Astrocyte (in vitro differentiated cells and primary cell): ENCODE results near the gene ADAM11. TPM values are rescaled to one million over a fixed set of nuclear protein-coding genes. Genes with fewer than 3 reads are reported as not detected.
A peak's percentile ranks its signal among the peaks of the same experiment; 100 is the strongest.

Source experiments
- DNase-seq: peaks from one replicate; pipeline ENCODE4 v3.0.0-alpha.2; 2010; ENCODE audit warnings: low read depth
- FAIRE-seq: peaks from 2 replicates; lab custom pipeline; 2011; peaks lifted over from hg19 to GRCh38; lab: Jason Lieb, UNC
- H2AFZ ChIP-seq: 2 replicates; pipeline ENCODE4 v1.6.0; 2012; ENCODE audit warnings: low read depth, low read length, inconsistent platforms
- H3K27ac ChIP-seq: 2 replicates; pipeline ENCODE4 v1.5.1; 2011; ENCODE audit warnings: low read depth, low read length, inconsistent platforms
- H3K27me3 ChIP-seq: 2 replicates; pipeline ENCODE4 v1.6.0; 2011; ENCODE audit warnings: low read length, inconsistent platforms; ENCODE audit not compliant: insufficient read depth
- H3K36me3 ChIP-seq: 2 replicates; pipeline ENCODE4 v1.5.1; 2011; ENCODE audit warnings: low read length, inconsistent platforms; ENCODE audit not compliant: insufficient read depth
- H3K4me1 ChIP-seq: 2 replicates; pipeline ENCODE4 v1.5.1; 2011; ENCODE audit warnings: low read length, inconsistent platforms; ENCODE audit not compliant: insufficient read depth
- H3K4me2 ChIP-seq: 2 replicates; pipeline ENCODE4 v1.6.0; 2012; ENCODE audit warnings: low read length, inconsistent platforms
- H3K4me3 ChIP-seq: 2 replicates; pipeline ENCODE4 v1.5.1; 2011; ENCODE audit warnings: low read depth, mild to moderate bottlenecking, low read length, inconsistent platforms; ENCODE audit not compliant: insufficient read depth
- H3K79me2 ChIP-seq: 2 replicates; pipeline ENCODE4 v1.6.0; 2012; ENCODE audit warnings: mild to moderate bottlenecking, low read length, inconsistent platforms; ENCODE audit not compliant: insufficient read depth
- H3K9ac ChIP-seq: 2 replicates; pipeline ENCODE4 v1.6.0; 2012; ENCODE audit warnings: mild to moderate bottlenecking, low read length, inconsistent platforms
- H3K9me3 ChIP-seq: 2 replicates; pipeline ENCODE4 v1.5.1; 2012; ENCODE audit warnings: low read depth, mild to moderate bottlenecking, low read length, inconsistent platforms; ENCODE audit not compliant: insufficient read depth
- H4K20me1 ChIP-seq: 2 replicates; pipeline ENCODE4 v1.6.0; 2012; ENCODE audit warnings: low read length, inconsistent platforms; ENCODE audit not compliant: insufficient read depth
- H3K27ac Mint-ChIP-seq: one replicate; pipeline ENCODE4 v1.8.0; 2021; ENCODE audit warnings: mild to moderate bottlenecking, mixed read lengths; ENCODE audit not compliant: unreplicated experiment
- H3K27me3 Mint-ChIP-seq: one replicate; pipeline ENCODE4 v1.8.0; 2021; ENCODE audit warnings: low read depth, mixed read lengths; ENCODE audit not compliant: unreplicated experiment
- H3K36me3 Mint-ChIP-seq: one replicate; pipeline ENCODE4 v1.8.0; 2021; ENCODE audit warnings: low read depth, mixed read lengths; ENCODE audit not compliant: unreplicated experiment
- H3K4me1 Mint-ChIP-seq: one replicate; pipeline ENCODE4 v1.8.0; 2021; ENCODE audit warnings: low read depth, mixed read lengths; ENCODE audit not compliant: unreplicated experiment
- H3K4me3 Mint-ChIP-seq: one replicate; pipeline ENCODE4 v1.8.0; 2021; ENCODE audit warnings: mild to moderate bottlenecking, moderate library complexity, mixed read lengths; ENCODE audit not compliant: unreplicated experiment
- H3K9me3 Mint-ChIP-seq: one replicate; pipeline ENCODE4 v1.8.0; 2021; ENCODE audit warnings: mild to moderate bottlenecking, mixed read lengths; ENCODE audit not compliant: unreplicated experiment
- CTCF ChIP-seq: IDR thresholded peaks from 2 replicates; pipeline ENCODE4 v1.5.1; 2011; ENCODE audit warnings: low read depth, mild to moderate bottlenecking, inconsistent platforms, low read length, moderate library complexity; ENCODE audit not compliant: insufficient read depth
- EZH2 ChIP-seq: IDR thresholded peaks from 2 replicates; pipeline ENCODE4 v1.6.1; 2012; ENCODE audit warnings: mild to moderate bottlenecking, low read length, inconsistent platforms; ENCODE audit not compliant: insufficient read depth
- total RNA-seq: library from RNA; stranded (reverse); gene quantifications from 2 replicates; pipeline ENCODE4 v1.2.1, GENCODE V29; 2021

The ADAM11 gene
- total RNA-seq, 1 donor from 2014 or later = 0.43 TPM

GRCh38 chr17:44779211-44780025, 20.6 kb downstream of the ADAM11 start:
- no peaks in the 10 kb centered on the region for H3K9me3 Mint-ChIP-seq
- peak overlapping the region; percentile 47 for H3K27ac Mint-ChIP-seq
- H3K36me3 Mint-ChIP-seq = no peaks in the 10 kb centered on the region
- H3K9me3 ChIP-seq = no peaks in the 10 kb centered on the region
- H3K4me1 ChIP-seq = peaks cover 13% of the 10 kb centered on the region
- H3K4me1 Mint-ChIP-seq = peaks cover 2% of the 10 kb centered on the region
- H3K27me3 Mint-ChIP-seq = peaks cover 6% of the 10 kb centered on the region
- peak overlapping the region; percentile 87 for H3K4me2 ChIP-seq
- DNase-seq = peak; percentile 54
- H3K36me3 ChIP-seq = no peaks in the 10 kb centered on the region
- H3K9ac ChIP-seq = peak overlapping the region; percentile 77
- peak overlapping the region; percentile 89 for H2AFZ ChIP-seq
- H3K4me3 Mint-ChIP-seq = peak overlapping the region; percentile 34
- H3K79me2 ChIP-seq = no peaks in the 10 kb centered on the region
- H3K27me3 ChIP-seq = no peaks in the 10 kb centered on the region
- H3K27ac ChIP-seq = no peak overlapping the region
- no peak for TF ChIP-seq EZH2
- peak; percentile 85 for TF ChIP-seq CTCF
- H3K4me3 ChIP-seq = peak overlapping the region; percentile 54
- no peak for FAIRE-seq
- no peaks in the 10 kb centered on the region for H4K20me1 ChIP-seq

- Mint-ChIP-seq H3K27ac (no peak overlapping the region), H3K4me1 (peaks cover 2% of the 10 kb centered on the region)
These were observed 21.4 kb downstream of the ADAM11 start for GRCh38 chr17:44780161-44780560.

More at GRCh38 chr17:44780161-44780560, 21.4 kb downstream of the ADAM11 start:
- no peaks in the 10 kb centered on the region for H3K9me3 ChIP-seq
- FAIRE-seq = no peak
- no peak overlapping the region for H3K9ac ChIP-seq
- TF ChIP-seq EZH2 (no peak), CTCF (no peak)
- no peak overlapping the region for H3K4me3 ChIP-seq
- H3K36me3 ChIP-seq = no peaks in the 10 kb centered on the region
- H3K4me1 ChIP-seq = peaks cover 10% of the 10 kb centered on the region
- H3K27me3 ChIP-seq = no peaks in the 10 kb centered on the region
- H3K4me3 Mint-ChIP-seq = no peak overlapping the region
- DNase-seq = no peak
- no peaks in the 10 kb centered on the region for H3K79me2 ChIP-seq
- H3K9me3 Mint-ChIP-seq = no peaks in the 10 kb centered on the region
- H3K27ac ChIP-seq = no peak overlapping the region
- no peak overlapping the region for H3K4me2 ChIP-seq
- H3K36me3 Mint-ChIP-seq = no peaks in the 10 kb centered on the region
- H4K20me1 ChIP-seq = no peaks in the 10 kb centered on the region
- peaks cover 6% of the 10 kb centered on the region for H3K27me3 Mint-ChIP-seq
- H2AFZ ChIP-seq = no peak overlapping the region
